Kidney (tissue), 14 donors: ENCODE measurements around the gene DRD5. TPM values are rescaled to one million over a fixed set of nuclear protein-coding genes. Genes with fewer than 3 reads are reported as not detected.
"Not testable (repeated sequence)": the region's sequence is repeated elsewhere in the genome, so short reads cannot be mapped to it uniquely, and the experiment has no call there.

ENCODE experiments used
- DNase-seq, 5 donors: peaks; one replicate each; pipeline ENCODE4 v3.0.0-alpha.2; 2013 to 2020
- FAIRE-seq: peaks from 2 replicates; lab custom pipeline; 2012; peaks lifted over from hg19 to GRCh38; lab: Jason Lieb, UNC
- H3K27ac ChIP-seq, 2 donors: one replicate each; pipeline ENCODE4 v1.7.0; 2013; ENCODE audit warnings: low read depth in 2 of 2, low read length in 2 of 2, inconsistent platforms in 1 of 2
- H3K27me3 ChIP-seq: one replicate; pipeline ENCODE4 v1.7.1; 2013; ENCODE audit warnings: low read length, inconsistent platforms; ENCODE audit not compliant: control insufficient read depth, insufficient read depth
- H3K36me3 ChIP-seq, 3 donors: one replicate each; pipeline versions ENCODE4 v1.7.0 to v1.7.1; 2013; ENCODE audit warnings: low read length in 3 of 3, control low read depth in 1 of 3, inconsistent platforms in 1 of 3; ENCODE audit not compliant: insufficient read depth in 3 of 3, control insufficient read depth in 2 of 3
- H3K4me1 ChIP-seq, 3 donors: one replicate each; pipeline versions ENCODE4 v1.7.0 to v1.7.1; 2013; ENCODE audit warnings: low read length in 3 of 3, inconsistent platforms in 1 of 3, low read depth in 1 of 3; ENCODE audit not compliant: control insufficient read depth in 2 of 3, insufficient read depth in 2 of 3
- H3K4me3 ChIP-seq, 3 donors: one replicate each; pipeline versions ENCODE4 v1.7.0 to v1.8.1; 2013; ENCODE audit warnings: low read length in 3 of 3, control low read depth in 1 of 3, inconsistent platforms in 1 of 3
- H3K9ac ChIP-seq, 3 donors: one replicate each; pipeline versions ENCODE4 v1.7.0 to v1.7.1; 2013; ENCODE audit warnings: low read length in 3 of 3, control low read depth in 1 of 3, inconsistent platforms in 1 of 3
- H3K9me3 ChIP-seq, 3 donors: one replicate each; pipeline versions ENCODE4 v1.7.0 to v1.7.1; 2013; ENCODE audit warnings: low read length in 3 of 3, control low read depth in 1 of 3, inconsistent platforms in 1 of 3; ENCODE audit not compliant: control insufficient read depth in 2 of 3, insufficient read depth in 1 of 3
- CTCF ChIP-seq: IDR thresholded peaks from 3 replicates; pipeline ENCODE4 v1.5.1; 2012; ENCODE audit warnings: mild to moderate bottlenecking, moderate library complexity, borderline replicate concordance; ENCODE audit not compliant: insufficient read depth; ENCODE audit errors: extremely low read depth
- intact Hi-C: fragments of 100-400 bp; cut with DNase I; formaldehyde crosslinking; loops from one replicate; pipeline ENCODE4 v1.11.1; 2022
- polyA plus RNA-seq: library from polyadenylated mRNA; stranded (reverse); fragments of 350-450 nt; fragmentation: Illumina TruSeq; extraction: RNeasy Lipid Tissue Mini Kit (QIAGEN cat#74804); gene quantifications from one replicate; pipeline ENCODE4 v1.2.3, GENCODE V29; 2014; ENCODE audit warnings: low read depth, low replicate concordance; ENCODE audit not compliant: insufficient read depth
- total RNA-seq: library from RNA; stranded (reverse); fragmentation: NEBNext Ultra II Directional; extraction: Animal tissue kit (Norgen Biotek cat#: 25700); gene quantifications from one replicate; pipeline ENCODE4 v1.2.1, GENCODE V29; 2021
- donor health status: control.
- donor health status: control.
- donor health status: control.
- donor health status: control.
- donor health status: control.
- donor health status: DM: yes; HTN: yes; CAD: no.
- donor health status: Normal renal cell carcinoma (clear cell type).

Gene DRD5
- total and polyA plus RNA-seq, 2 donors from 2014 or later: not detected

GRCh38 chr4:9773471-9773870 lies 8.0 kb upstream of the DRD5 start:
- no peak overlapping the region for H3K4me3 ChIP-seq
- H3K27me3 ChIP-seq: no peaks in the 10 kb centered on the region
- TF ChIP-seq CTCF: no peak
- H3K4me1 ChIP-seq: no peaks in the 10 kb centered on the region
- DNase-seq (no peak), FAIRE-seq (no peak)
- no peaks in the 10 kb centered on the region for H3K36me3 ChIP-seq
- intact Hi-C loops: no loop called here
- no peak overlapping the region for H3K9ac ChIP-seq
- no peaks in the 10 kb centered on the region for H3K9me3 ChIP-seq
- H3K27ac ChIP-seq: no peak overlapping the region

DNA sequence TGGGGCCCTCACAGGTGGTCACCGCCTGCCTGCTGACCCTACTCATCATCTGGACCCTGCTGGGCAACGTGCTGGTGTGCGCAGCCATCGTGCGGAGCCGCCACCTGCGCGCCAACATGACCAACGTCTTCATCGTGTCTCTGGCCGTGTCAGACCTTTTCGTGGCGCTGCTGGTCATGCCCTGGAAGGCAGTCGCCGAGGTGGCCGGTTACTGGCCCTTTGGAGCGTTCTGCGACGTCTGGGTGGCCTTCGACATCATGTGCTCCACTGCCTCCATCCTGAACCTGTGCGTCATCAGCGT lies 652 bp downstream of the DRD5 start:
- intact Hi-C loops: no loop called here
- Histone ChIP-seq H3K9me3 (no peaks in the 10 kb centered on the region), H3K27ac (no peak overlapping the region), H3K4me1 (no peaks in the 10 kb centered on the region), H3K9ac (no peak overlapping the region), H3K4me3 (no peak overlapping the region), H3K27me3 (no peaks in the 10 kb centered on the region), H3K36me3 (no peaks in the 10 kb centered on the region)
- no peak for FAIRE-seq
- no peak for TF ChIP-seq CTCF
- DNase-seq: no peak

- H3K4me3 ChIP-seq, H3K4me1 ChIP-seq, H3K9ac ChIP-seq, intact Hi-C loops, DNase-seq, H3K27ac ChIP-seq, H3K9me3 ChIP-seq, H3K36me3 ChIP-seq, H3K27me3 ChIP-seq, FAIRE-seq: not testable (repeated sequence)
Observed at GRCh38 chr4:9785891-9786290, 4.5 kb downstream of the DRD5 start.

DNA sequence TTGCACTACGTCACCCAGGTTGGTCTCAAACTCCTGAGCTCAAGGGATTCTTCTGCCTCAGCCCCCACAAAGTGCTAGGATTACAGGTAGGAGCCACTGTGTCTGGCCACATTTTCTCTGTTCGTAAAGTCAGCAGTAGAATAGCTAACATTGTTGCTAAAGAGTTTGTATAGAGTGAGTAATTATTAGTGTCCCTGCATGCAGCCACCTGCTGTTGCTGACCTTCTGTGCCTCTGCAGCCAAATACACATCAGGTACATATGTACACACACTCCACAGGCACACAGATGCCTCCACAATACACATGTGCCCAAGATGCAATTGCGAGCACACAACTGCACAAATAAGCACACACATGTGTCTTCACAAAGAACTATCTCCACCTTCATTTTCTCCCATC lies 10.9 kb downstream of the DRD5 start:
- Histone ChIP-seq H3K4me3 (no peak overlapping the region), H3K27ac (no peak overlapping the region), H3K9ac (no peak overlapping the region), H3K36me3 (no peaks in the 10 kb centered on the region), H3K4me1 (no peaks in the 10 kb centered on the region), H3K9me3 (no peaks in the 10 kb centered on the region), H3K27me3 (no peaks in the 10 kb centered on the region)
- DNase-seq (no peak), FAIRE-seq (no peak)
- intact Hi-C loops: no loop called here
- no peak for TF ChIP-seq CTCF

- H3K9ac ChIP-seq, H3K4me3 ChIP-seq, DNase-seq, H3K4me1 ChIP-seq, H3K27me3 ChIP-seq, intact Hi-C loops, H3K27ac ChIP-seq, H3K36me3 ChIP-seq, H3K9me3 ChIP-seq, FAIRE-seq: not testable (repeated sequence)
Observed at GRCh38 chr4:9796641-9797040, 15.2 kb downstream of the DRD5 start.
